ENCODE results near the gene GPR26. TPM values are rescaled to one million over a fixed set of nuclear protein-coding genes. Genes with fewer than 3 reads are reported as not detected.

The GPR26 gene, protein sequence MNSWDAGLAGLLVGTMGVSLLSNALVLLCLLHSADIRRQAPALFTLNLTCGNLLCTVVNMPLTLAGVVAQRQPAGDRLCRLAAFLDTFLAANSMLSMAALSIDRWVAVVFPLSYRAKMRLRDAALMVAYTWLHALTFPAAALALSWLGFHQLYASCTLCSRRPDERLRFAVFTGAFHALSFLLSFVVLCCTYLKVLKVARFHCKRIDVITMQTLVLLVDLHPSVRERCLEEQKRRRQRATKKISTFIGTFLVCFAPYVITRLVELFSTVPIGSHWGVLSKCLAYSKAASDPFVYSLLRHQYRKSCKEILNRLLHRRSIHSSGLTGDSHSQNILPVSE
- total RNA-seq = not detected
- long read RNA-seq = 0 reads

DNA sequence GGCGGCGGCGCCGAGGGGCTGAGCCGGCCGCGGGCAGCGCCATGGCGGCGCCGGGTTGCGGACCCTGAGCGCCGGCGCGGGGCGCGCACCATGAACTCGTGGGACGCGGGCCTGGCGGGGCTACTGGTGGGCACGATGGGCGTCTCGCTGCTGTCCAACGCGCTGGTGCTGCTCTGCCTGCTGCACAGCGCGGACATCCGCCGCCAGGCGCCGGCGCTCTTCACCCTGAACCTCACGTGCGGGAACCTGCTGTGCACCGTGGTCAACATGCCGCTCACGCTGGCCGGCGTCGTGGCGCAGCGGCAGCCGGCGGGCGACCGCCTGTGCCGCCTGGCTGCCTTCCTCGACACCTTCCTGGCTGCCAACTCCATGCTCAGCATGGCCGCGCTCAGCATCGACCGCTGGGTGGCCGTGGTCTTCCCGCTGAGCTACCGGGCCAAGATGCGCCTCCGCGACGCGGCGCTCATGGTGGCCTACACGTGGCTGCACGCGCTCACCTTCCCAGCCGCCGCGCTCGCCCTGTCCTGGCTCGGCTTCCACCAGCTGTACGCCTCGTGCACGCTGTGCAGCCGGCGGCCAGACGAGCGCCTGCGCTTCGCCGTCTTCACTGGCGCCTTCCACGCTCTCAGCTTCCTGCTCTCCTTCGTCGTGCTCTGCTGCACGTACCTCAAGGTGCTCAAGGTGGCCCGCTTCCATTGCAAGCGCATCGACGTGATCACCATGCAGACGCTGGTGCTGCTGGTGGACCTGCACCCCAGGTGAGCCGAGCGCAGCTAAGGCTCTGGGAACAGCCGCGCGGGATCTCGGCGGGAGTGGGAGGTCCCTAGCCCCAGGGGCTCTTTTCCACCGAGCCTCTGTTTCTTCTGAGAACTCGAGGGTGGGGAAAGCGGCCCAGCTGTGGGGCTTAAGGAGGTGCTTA is at the start of gene GPR26:
TSS of gene GPR26 (plus strand) at position 38 of the 919 bp plus-strand sequence. CDS start at position 91, 53 bp downstream.
- DNase-seq (ENCODE audit: missing footprints) (no peak), ATAC-seq (no peak)
- intact Hi-C loops (cut with DNase I) = no loop called here

DNA sequence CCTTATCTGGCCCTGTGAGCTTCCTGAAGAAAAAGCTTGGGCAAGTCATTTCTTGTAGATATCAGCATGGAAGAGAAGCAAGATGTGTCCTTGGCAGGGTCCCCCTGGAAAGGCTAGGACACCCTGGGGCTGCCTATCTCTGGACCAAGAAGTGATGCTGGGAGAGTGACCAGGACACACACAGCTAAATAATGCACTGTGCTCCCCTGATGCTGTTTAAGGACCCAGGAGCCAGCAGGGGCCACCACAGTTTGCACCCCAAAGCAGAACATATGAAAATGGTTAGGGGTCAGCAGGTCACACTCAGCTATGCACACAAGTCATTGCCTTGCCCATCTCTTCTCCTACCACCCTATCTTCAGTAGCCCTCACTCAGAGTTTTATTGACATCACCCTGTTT is 47.9 kb upstream of the GPR26 start:
- no peak for DNase-seq (ENCODE audit: missing footprints)
- no peak for ATAC-seq
- intact Hi-C loops (cut with DNase I) = no loop called here

DNA sequence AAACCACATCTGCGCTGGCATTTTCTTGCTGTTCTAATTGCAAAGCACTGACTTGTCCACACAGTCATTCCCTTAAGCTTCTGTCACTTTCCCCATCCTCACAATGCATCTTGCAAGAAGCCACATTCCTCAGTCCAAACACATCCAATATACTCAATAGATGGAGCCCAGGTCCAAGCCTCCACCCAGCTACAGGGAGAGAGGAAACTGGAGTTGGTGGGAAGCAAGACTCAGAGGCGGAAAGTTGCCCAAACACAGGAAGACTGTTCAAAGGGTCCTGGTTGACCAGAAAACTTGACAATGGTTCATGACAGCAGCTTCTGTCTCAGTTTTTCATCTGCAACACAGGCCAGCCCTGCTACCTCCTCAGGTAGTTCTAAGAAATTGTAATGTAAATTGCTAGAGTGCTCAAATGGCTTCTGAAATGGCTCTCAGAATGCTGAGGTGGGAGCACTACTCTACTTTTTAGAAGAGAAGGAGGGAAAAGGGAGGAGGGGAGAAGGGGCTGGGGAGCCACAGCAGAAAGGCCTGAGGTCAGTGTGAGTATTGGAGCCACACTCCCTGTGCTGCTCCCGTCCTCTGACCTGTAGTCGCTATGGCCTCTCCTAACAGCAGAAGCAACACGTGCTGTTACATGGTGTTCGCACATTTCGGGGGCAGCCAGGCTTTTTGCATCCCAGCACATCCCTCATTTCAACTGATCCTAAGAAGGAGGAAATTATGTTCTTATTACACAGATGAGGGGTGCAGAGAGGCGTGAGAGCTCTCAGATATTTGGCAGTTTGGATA is 46.9 kb upstream of the GPR26 start:
- intact Hi-C loops (cut with DNase I) = no loop called here
- DNase-seq (ENCODE audit: missing footprints) (no peak), ATAC-seq (no peak)

DNA sequence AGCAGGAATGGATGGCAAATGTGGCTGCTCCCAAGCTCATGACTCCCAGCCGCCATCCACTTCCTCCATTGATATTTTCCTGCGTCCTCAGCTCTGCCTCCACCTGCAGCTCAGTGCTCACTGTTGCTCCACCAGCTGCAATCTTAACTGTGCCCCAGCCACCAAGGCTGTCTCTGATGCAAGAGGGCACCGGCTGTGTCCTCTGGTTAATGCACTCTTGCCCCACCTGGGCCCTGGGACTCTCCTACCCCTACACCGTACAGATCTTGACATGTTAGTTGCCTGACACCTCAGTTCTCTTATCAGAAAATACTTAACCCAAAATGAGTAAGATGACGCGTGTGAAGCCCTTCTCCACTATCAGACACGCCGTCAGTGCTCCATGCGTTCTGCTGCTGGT is 45.5 kb upstream of the GPR26 start:
- no peak for DNase-seq (ENCODE audit: missing footprints)
- ATAC-seq = no peak
- intact Hi-C loops (cut with DNase I) = no loop called here

DNA sequence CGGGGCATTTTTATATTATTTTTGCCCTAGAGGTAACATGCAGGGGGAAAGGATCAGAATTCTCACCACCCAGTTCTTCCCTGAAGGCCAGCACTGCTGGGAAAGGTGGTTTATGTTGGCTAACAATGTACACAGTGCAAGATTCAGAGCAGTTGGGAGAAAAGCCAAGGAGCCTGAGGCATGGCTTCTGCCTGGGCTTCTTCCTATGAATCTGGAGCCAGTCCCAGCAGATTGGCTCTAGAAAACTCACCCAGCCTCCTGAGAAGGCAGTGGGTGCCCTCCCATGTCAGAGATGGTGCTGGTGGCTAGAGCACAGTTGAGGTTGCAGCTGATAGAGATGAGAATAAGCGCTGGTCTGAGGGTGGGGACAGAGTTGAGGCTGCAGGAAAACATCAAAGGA is 44.7 kb upstream of the GPR26 start:
- DNase-seq (ENCODE audit: missing footprints) (no peak), ATAC-seq (no peak)
- intact Hi-C loops (cut with DNase I) = no loop called here

- DNase-seq (ENCODE audit: missing footprints) (no peak), ATAC-seq (no peak)
- intact Hi-C loops (cut with DNase I) = no loop called here
These were observed 44.2 kb upstream of the GPR26 start for GRCh38 chr10:123621916-123622315.

- DNase-seq (ENCODE audit: missing footprints) = no peak
- no peak for ATAC-seq
These were observed 43.8 kb upstream of the GPR26 start for GRCh38 chr10:123622381-123622780.

GRCh38 chr10:123624086-123624485 is 42.1 kb upstream of the GPR26 start:
- intact Hi-C loops (cut with DNase I) = no loop called here
- no peak for ATAC-seq
- no peak for DNase-seq (ENCODE audit: missing footprints)

More at GRCh38 chr10:123622381-123622780, 43.8 kb upstream of the GPR26 start:
- intact Hi-C loops (cut with DNase I) = no loop called here

DNA sequence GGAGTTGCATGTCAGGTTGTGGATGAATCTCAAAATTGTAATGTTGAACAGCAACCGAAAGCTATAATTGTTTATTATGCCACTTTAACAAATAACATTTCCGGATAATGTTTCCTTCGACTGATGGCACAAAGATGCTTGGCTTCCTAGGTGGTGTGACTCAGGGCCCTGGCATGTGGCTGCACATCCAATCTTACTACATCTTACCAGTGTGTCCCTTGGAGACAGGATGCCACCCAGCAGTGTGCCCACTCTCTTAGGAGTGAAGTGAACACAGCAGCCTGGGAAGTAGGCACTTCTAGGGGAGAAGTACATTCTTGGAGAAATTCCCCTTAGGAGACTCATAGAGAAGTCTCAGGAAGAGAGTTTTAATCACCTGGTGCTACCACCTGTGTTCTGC is 33.0 kb upstream of the GPR26 start:
- DNase-seq (ENCODE audit: missing footprints) (no peak), ATAC-seq (no peak)
- intact Hi-C loops (cut with DNase I) = no loop called here

DNA sequence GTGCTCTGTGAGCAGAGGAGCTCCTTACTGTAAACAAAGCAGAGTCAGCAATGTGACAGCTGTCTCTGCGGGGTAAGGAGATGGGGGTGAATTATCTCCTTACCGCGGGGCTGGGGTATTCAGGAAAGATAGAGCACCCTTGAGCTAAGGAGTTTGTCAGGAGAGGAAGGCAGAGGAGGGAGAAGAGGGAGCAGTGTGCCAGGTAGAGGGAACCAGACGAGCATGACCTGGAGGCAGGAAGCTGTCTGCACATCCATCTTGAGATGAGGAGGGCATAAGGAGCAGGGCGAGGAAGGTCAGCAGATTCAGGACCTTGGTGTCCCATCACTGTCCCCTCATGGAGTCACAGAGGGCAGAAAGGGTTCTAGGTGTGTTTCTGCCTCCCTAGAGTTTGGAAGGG is 32.5 kb upstream of the GPR26 start:
- DNase-seq (ENCODE audit: missing footprints) = no peak
- intact Hi-C loops (cut with DNase I) = no loop called here
- ATAC-seq = no peak

- intact Hi-C loops (cut with DNase I) = no loop called here
- no peak for DNase-seq (ENCODE audit: missing footprints)
- ATAC-seq = no peak
These were observed 31.9 kb upstream of the GPR26 start for GRCh38 chr10:123634221-123634620.

- intact Hi-C loops (cut with DNase I) = no loop called here
- DNase-seq (ENCODE audit: missing footprints) = no peak
- no peak for ATAC-seq
These were observed 31.0 kb upstream of the GPR26 start for GRCh38 chr10:123635131-123635530.

DNA sequence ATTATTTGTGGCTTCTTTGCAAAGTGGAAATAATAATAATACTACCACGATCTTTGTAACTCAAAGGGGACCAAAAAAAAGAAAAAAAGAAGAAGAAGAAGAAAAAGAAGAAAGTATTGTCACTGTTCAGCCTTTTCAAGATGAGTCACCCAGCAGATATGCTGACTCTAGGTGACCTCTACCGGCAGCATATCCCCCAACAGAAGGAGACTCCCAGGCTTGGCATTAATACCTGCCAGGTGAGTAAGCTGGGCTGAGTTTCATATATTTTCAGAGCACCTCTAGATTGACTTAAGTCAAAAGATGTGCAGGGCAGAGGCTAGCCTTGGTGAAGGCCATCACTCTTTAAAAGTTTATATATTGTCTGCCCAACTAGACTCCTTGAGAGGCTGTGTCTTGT is 30.4 kb upstream of the GPR26 start:
- no peak for DNase-seq (ENCODE audit: missing footprints)
- no peak for ATAC-seq
- intact Hi-C loops (cut with DNase I) = no loop called here

- intact Hi-C loops (cut with DNase I) = no loop called here
- DNase-seq (ENCODE audit: missing footprints) = no peak
- ATAC-seq = no peak
These were observed 29.4 kb upstream of the GPR26 start for GRCh38 chr10:123636598-123637325.

DNA sequence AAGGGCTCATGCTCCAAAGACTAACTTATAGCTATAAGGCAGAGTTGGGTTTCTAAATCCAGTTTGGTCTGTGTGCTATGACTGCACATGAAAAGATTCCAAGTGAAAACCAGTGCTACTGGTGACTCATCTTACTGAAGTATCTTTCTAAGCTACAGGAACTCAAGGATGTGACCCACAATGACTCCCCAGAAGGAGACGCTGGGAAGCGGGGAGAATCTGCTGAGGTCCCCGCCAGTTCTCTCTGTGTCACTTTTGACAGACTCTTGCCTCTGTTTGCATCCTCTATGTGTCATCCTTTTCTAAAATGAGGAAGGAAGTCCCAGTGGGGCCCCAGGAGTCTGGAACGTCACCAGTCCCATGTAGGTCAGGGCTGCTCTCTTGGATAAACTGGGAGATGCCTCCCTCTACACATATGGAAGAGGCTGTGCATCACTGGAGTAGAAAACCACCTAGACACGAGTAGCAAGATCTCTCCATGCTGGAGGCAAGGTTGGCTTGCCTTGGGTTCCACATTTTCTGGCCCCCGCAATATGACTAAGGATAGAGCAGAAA is 28.8 kb upstream of the GPR26 start:
- no peak for DNase-seq (ENCODE audit: missing footprints)
- intact Hi-C loops (cut with DNase I) = no loop called here
- no peak for ATAC-seq

DNA sequence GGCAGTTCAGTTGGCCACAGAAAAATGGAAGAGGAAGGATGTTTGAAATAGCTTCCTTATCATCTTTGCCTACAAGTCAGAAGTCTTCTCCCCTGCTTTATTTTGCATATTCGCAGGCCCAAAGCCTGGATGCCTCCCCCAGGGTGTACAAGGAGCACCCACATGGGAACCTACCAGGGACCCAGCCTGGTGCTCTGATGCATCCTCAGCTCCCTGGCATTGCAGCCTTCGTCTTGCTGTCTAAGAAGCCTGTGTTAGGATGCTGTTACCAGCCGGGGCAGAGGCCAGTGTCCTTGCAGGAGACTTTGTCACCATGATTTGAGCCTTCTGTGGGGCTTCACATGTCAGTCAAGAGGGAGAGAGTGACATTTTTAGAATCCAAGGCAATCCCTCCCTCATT is 27.0 kb upstream of the GPR26 start:
- intact Hi-C loops (cut with DNase I) = no loop called here
- DNase-seq (ENCODE audit: missing footprints) (no peak), ATAC-seq (no peak)

- intact Hi-C loops (cut with DNase I) = no loop called here
- ATAC-seq (no peak), DNase-seq (ENCODE audit: missing footprints) (no peak)
These were observed 26.1 kb upstream of the GPR26 start for GRCh38 chr10:123640016-123640535.

GRCh38 chr10:123642293-123642692 is 23.9 kb upstream of the GPR26 start:
- no peak for ATAC-seq
- intact Hi-C loops (cut with DNase I) = no loop called here
- DNase-seq (ENCODE audit: missing footprints) = no peak
